HG03159 (cell line): ENCODE measurements around the gene NSUN7.

Source experiments
- ATAC-seq: cut with Tn5 transposase; IDR thresholded peaks from one replicate; pipeline ENCODE4 v1.9.1; 2021; ENCODE audit warnings: mild to moderate bottlenecking, moderate library complexity; ENCODE audit not compliant: unreplicated experiment

The NSUN7 gene

DNA sequence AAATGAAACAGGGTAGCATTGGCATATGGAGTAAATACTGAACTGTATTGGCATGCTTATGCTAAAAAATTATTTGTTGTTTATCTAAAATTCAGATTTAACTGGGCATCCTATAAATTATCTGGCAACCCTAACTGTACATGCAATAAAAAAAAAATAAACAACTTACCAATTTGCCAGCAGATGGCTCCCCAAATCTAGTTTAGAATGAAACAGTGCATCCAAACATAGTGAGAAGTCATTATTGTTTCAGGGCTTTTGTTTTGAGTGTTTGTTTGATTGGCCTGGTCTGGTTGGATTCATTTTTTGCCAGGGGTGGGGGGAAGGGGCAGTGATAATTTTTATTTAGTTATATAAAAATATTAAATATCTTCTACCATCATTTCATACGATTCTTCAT, 12.8 kb upstream of the NSUN7 start:
- ATAC-seq = no peak

DNA sequence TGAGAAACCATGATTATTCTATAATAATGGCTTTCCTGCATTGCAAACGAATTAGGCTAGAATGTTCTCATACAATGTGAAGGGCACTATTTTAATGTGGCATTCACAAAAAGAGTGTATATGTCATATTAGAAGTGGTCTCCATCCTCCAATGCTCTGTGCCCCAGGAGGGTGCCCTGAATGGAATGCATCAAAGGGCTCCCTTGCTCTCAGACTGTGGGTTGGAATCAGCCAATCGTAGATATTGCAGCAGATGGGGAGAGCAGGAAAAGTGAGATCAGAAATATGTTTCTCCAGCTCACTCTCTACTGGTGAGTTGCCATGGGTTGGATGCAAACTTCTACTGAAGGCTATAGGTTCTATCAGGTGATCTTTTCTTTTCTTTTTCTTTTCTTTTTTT, 11.9 kb upstream of the NSUN7 start:
- no peak for ATAC-seq

GRCh38 chr4:40739347-40739746, 10.4 kb upstream of the NSUN7 start:
- ATAC-seq = no peak

DNA sequence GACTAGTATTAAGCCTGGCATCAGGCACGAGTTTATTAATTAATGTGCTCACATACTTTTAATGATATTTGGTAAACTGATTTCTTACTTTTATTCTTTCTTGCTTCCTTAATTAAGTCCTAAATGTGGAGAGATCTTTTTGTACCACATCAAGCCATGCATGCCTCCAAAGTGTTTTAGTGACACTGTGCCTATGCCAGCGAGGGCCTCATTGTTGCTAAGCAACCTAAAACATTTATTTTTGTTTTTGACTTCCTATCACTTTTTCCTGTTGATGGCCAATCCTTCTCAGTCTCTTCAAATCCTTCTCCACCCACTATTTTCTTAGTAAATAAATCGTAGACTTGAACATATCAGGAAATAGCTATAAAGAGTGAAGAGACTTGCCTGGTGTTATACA, 5.5 kb upstream of the NSUN7 start:
- no peak for ATAC-seq

DNA sequence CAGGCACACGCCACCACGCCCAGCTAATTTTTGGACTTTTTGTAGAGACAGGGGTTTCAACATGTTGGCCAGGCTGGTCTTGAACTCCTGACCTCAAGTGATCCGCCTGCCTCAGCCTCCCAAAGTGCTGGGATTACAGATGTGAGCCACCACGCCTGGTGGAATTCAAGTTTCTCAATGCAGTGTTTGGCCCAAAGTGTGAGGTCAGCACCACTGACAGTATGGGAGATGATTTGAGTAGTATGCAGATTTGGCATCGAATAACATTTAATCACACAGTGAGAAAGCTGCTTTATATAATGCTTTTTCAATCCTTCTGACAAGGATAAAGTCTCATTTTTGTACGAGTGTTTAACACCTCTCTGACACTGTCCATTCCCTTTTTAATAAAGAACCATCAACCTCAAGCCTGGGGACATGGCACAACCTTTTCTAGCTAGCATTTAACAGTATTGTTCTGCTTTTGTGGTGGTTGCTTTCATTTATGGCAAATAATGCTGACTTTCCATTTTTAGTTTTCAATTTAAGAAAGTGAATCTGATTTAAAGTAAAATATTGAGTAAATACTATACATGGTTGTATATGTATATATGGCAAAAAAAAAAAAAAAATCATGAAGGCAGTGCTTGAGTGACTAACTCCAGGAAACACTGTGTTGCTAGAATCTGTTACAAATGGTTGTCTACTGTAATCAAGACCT, 4.3 kb upstream of the NSUN7 start:
- no peak for ATAC-seq

DNA sequence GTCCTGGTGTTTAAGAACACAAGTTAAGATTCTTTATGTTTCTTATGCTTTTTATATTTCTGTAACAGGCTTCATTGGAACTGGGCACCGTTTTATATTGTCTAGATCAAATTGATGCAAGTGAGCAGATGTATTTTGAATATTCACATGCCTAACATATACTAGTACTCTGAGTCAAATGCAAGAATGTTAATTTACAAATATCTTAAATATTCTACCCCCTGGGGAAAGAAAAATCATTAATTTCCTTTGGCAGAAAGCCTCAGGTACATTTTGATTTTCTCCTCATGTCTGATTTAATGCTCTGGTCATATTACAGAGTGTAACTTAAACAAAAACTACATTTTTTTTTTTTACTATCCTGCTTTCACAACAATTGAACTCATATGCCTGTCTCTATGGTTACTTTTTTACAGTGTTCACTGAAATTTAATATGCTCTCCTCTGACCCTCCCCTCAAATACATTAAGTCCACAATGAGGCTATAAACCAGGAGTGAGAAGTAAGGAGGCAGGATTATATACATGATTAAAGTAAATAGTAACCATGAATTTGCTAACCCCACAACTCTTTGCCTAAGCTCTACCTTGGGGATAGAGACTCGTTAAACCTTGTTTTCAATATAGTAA, 2.4 kb upstream of the NSUN7 start:
- ATAC-seq = no peak

DNA sequence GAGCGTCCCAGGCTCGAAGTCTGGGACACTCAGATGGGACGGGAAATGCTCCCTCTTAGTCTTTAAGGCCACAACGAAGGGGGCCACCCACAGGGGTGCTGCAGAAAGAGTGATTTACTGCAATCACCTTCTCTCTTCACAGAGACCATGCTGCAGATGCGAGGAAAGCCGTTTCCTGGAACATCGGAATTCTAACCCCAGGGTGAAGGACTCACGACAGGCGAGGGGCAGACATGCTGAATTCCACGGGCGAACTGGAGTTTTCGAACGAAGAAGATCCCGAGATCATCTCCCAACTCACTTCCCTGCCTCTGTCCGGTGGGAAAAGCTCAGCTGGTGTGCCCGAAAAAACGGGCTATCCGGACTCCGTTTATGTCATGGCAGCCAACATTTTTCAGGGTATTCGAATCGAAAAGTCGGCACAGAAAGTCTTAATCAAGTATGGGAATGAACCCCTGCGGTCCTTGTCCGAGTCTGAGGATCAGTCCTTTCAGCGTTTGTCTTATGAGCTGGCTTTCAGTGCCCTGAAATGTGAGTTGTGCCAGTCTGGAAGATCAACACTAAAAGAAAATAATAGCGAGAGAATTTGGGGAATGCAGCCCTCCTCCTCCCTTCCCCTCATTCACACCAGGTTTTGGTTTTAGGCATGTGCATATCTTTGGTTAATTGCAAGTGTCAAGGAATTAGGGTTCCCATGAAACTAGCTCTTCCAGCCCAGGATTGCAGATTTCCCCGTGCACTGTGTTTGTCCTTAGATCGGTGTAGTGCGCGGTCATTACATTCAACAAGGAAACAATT, 905 bp downstream of the NSUN7 start:
- ATAC-seq = peak; percentile 17

GRCh38 chr4:40755616-40756015, 5.9 kb downstream of the NSUN7 start:
- no peak for ATAC-seq

DNA sequence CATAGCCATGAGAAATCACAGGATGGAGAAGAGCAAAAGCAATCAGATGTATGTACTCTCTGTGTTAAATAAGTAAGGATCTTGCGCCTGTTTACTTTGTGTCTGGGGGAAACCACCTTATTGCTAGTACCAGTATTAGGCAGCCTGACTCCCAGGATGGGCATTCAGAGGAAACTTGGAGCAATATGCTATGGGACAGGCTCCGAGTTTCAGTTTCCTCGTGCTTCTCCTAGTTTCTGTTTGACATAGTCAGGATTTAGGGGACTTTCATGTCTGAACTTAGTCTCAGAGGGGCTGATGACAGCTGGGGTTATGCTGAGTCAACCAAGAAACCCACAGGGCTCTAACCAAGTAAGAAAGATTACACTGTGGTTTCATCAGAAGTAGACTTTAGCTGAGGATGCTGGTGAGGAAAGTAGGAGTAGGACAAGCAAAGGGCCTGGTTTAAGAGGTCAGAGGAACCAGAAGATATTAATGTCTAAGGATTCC, 13.5 kb downstream of the NSUN7 start:
- peak; percentile 99 for ATAC-seq

GRCh38 chr4:40769266-40769665, 19.5 kb downstream of the NSUN7 start:
- no peak for ATAC-seq

DNA sequence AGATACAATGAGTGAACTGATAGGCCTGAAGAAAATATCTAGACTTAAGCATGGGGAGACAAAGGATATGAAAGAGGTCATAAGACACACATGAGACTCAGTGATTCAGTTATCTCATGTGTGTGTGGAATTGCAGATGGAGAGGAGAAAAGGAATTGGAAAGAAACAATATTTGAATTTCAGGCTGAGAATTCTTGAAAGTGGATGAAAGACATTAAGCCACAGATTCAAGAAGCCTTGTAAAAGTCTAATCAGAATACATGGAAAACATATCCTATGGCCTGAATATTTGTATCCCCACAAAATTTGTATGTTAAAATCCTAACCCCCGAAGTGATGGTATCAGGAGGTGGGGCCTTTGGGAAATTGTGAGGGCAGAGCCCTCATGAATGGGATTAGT, 28.3 kb downstream of the NSUN7 start:
- no peak for ATAC-seq

GRCh38 chr4:40782876-40783275, 33.1 kb downstream of the NSUN7 start:
- ATAC-seq = no peak

GRCh38 chr4:40785727-40786126, 36.0 kb downstream of the NSUN7 start:
- no peak for ATAC-seq

DNA sequence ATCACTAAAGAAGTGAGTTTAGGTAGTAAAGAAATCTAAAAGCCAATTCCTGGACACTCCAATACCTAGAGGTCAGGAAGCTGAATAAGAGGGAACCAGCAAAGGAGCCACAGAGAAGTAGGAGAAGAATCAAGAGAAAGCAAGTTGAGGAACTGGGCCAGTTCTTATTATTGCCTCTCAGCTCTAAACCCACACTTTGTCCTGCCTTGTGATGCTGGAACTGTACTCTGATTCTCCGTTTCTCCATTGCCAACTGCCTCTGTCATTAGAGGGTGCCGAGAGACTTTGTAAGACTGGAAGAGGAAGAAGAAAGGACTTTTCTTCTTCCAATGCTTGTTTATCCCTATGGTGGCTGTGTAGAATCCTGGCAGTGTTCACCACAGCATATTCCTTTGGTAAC, 38.6 kb downstream of the NSUN7 start:
- no peak for ATAC-seq

DNA sequence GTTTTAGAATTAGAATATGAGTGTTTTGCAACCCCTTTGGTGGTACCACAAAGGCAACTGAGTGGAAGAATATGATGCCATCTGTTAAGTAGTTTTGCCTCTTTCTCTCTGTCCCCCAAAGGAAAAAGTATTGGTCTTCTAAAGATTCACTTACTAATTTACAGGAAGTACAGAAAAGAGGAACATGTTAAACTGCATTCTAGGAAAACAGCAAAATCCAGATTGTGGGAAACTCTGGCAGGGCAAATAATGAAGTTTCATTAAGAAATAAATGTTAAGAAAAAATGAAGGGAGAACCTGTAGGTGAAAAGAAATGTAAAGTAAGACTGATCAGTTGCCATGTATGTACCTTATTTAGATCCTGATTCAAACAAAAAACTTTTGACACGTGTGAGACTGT, 39.3 kb downstream of the NSUN7 start:
- ATAC-seq = no peak

- ATAC-seq = no peak
Measured at GRCh38 chr4:40789771-40790170, 40.0 kb downstream of the NSUN7 start.

GRCh38 chr4:40800064-40800463, 50.3 kb downstream of the NSUN7 start:
- ATAC-seq = peak; percentile 84

- ATAC-seq = no peak
Measured at GRCh38 chr4:40804598-40804997, 54.8 kb downstream of the NSUN7 start.

DNA sequence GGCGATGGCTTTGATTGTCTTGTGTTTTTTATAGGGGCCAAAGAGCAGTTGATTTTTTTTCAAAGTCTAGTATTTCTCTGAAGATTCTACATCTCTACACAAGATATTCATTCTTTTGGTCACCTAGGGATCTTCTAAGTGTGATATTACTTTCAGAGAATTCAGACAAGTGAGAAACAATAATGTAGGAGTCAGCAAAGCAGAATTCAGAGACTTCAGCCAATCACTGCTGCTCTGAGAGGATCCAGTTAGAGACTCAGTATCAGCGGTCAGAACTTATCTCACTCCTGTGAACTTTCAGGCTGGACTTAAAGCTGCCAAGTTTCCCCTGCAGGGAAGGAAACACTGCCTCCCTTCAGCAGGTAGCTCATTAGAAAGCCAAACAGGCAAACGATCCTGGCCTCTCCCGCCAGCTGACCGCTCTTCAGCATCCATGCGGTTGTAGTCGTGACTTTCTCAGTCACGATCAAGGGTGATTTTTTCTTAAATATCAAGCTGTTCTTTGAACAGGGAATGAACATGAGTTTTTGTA, 59.2 kb downstream of the NSUN7 start:
- no peak for ATAC-seq

DNA sequence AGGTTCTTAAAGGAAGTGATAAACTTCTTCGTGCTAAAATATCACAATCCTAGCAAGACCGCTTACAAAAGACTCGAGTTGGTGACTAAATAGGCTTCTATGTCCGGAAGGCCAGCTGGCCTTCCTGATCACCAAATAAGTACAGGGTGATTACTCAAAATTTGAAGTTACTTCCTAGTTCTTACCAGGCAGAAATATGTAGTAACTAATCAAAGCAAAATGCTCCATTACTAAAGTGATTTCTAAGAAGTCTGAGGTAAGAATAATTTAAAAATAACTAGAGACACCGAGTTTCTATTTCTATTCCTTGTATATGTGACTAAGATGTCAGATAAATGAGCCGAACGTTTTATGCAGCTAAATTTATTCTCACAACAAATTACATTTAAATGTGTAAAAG, 62.2 kb downstream of the NSUN7 start:
- no peak for ATAC-seq

DNA sequence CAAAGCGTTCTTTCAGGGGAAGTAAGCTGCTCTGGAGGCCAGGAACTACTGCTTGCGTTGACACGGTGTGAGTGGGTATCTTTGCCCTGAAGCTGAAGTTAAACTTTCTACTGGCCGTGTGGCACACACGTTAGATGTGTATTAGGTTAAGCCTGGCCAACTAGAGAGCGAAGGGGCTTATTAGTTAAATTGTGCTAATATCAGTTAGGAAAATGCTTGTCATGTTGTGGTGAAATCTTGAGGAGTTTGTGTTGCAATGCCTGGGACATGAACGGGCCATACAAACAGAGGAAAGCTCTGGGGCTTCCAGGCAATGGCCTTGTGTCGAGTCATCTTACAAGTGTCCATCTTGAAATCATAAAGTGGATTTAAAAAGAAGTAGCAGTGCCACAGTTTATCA, 62.6 kb downstream of the NSUN7 start:
- ATAC-seq = no peak

DNA sequence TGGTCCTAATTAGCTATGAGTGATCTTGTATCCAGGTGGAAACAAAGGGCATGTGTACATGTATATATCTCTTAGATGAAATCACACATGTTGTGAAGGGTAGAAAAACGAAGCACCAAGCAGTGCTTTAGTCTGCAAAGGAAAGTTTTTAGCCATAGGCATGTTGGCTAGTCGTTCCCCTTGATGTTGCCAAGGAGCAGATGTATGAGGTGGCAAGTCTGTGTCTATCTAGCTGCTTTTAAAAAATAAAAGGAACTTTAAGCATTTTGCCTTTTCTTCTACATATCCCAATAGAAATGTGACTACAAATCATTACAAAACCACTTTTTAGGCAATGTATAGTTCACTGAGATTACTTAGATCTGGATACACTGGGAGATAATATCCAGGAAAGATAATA, 63.1 kb downstream of the NSUN7 start:
- no peak for ATAC-seq
